Liver (tissue), 3 donors: ENCODE measurements around the gene GRIK2.

Experiments used
- EGR1 ChIP-seq, 2 donors: IDR thresholded peaks; 2 replicates each; pipeline ENCODE4 v1.6.1; 2016 to 2018; ENCODE audit warnings: antibody characterized with exemption in 2 of 2, low read depth in 2 of 2
- GABPA ChIP-seq, 2 donors: IDR thresholded peaks in 1 of 2; conservative IDR thresholded peaks in 1 of 2; 2 replicates each; pipeline ENCODE4 v1.6.1; 2016; ENCODE audit warnings: antibody characterized with exemption in 2 of 2, mild to moderate bottlenecking in 1 of 2, moderate library complexity in 1 of 2
- JUND ChIP-seq, 2 donors: IDR thresholded peaks; 2 replicates each; pipeline ENCODE4 v1.6.1; 2016; ENCODE audit warnings: antibody characterized with exemption in 2 of 2
- RAD21 ChIP-seq, 2 donors: IDR thresholded peaks; 2 replicates each; pipeline ENCODE4 v1.6.1; 2016; ENCODE audit warnings: antibody characterized with exemption in 2 of 2, mild to moderate bottlenecking in 2 of 2
- RXRA ChIP-seq, 2 donors: IDR thresholded peaks; 2 replicates each; pipeline ENCODE4 v1.6.1; 2017 to 2018; ENCODE audit warnings: antibody characterized with exemption in 2 of 2, mild to moderate bottlenecking in 1 of 2
- SP1 ChIP-seq: IDR thresholded peaks from 2 replicates; pipeline ENCODE4 v1.6.1; 2018; ENCODE audit warnings: antibody characterized with exemption, mild to moderate bottlenecking
- TAF1 ChIP-seq: conservative IDR thresholded peaks from 2 replicates; pipeline ENCODE4 v1.6.1; 2016; ENCODE audit warnings: antibody characterized with exemption, mild to moderate bottlenecking
- YY1 ChIP-seq: IDR thresholded peaks from 2 replicates; pipeline ENCODE4 v1.6.1; 2016; ENCODE audit warnings: antibody characterized with exemption, mild to moderate bottlenecking
- TF ChIP-seq, protein P1 (sequence below): fragments of 150-350 bp; IDR thresholded peaks from 2 replicates; pipeline ENCODE4 v1.5.1; 2017; ENCODE audit warnings: improper control_type of control experiment, low read depth, low read length; ENCODE audit not compliant: missing input control
- TF ChIP-seq, protein P2 (sequence below): IDR thresholded peaks from 2 replicates; pipeline ENCODE4 v1.6.1; 2016; ENCODE audit warnings: antibody characterized with exemption, mild to moderate bottlenecking
- TF ChIP-seq, protein P3 (sequence below): IDR thresholded peaks from 2 replicates; pipeline ENCODE4 v1.6.1; 2016; ENCODE audit warnings: antibody characterized with exemption
- donor health status: healthy.
- donor health status: healthy.

DNA sequence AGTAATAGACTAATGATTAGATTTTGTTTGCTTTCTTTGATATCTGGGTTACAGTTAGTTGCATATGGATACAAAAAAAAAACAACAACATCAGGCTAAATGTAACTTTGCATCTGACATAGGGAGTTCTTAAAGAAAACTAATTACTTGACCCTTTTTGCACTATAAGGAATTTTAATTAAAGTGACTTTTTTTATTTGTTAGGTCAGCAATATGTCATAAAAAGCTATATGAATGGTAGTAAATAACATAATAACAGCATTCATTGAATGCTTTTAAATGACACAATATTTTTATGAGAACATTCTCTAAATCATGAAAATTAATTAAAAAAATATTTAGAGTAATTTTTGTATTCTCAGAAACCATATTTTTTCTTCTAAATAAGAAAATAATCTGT is 183.6 kb downstream of the GRIK2 start:
- TF ChIP-seq RXRA (IDR thresholded peaks at IDR 0.05), result no peak
- no peak for TF ChIP-seq JUND (IDR thresholded peaks at IDR 0.05)
- TF ChIP-seq, protein P1, sequence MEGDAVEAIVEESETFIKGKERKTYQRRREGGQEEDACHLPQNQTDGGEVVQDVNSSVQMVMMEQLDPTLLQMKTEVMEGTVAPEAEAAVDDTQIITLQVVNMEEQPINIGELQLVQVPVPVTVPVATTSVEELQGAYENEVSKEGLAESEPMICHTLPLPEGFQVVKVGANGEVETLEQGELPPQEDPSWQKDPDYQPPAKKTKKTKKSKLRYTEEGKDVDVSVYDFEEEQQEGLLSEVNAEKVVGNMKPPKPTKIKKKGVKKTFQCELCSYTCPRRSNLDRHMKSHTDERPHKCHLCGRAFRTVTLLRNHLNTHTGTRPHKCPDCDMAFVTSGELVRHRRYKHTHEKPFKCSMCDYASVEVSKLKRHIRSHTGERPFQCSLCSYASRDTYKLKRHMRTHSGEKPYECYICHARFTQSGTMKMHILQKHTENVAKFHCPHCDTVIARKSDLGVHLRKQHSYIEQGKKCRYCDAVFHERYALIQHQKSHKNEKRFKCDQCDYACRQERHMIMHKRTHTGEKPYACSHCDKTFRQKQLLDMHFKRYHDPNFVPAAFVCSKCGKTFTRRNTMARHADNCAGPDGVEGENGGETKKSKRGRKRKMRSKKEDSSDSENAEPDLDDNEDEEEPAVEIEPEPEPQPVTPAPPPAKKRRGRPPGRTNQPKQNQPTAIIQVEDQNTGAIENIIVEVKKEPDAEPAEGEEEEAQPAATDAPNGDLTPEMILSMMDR, result no peak
- no peak for TF ChIP-seq SP1
- TF ChIP-seq RAD21 (IDR thresholded peaks at IDR 0.05), result no peak
- TF ChIP-seq, protein P2, sequence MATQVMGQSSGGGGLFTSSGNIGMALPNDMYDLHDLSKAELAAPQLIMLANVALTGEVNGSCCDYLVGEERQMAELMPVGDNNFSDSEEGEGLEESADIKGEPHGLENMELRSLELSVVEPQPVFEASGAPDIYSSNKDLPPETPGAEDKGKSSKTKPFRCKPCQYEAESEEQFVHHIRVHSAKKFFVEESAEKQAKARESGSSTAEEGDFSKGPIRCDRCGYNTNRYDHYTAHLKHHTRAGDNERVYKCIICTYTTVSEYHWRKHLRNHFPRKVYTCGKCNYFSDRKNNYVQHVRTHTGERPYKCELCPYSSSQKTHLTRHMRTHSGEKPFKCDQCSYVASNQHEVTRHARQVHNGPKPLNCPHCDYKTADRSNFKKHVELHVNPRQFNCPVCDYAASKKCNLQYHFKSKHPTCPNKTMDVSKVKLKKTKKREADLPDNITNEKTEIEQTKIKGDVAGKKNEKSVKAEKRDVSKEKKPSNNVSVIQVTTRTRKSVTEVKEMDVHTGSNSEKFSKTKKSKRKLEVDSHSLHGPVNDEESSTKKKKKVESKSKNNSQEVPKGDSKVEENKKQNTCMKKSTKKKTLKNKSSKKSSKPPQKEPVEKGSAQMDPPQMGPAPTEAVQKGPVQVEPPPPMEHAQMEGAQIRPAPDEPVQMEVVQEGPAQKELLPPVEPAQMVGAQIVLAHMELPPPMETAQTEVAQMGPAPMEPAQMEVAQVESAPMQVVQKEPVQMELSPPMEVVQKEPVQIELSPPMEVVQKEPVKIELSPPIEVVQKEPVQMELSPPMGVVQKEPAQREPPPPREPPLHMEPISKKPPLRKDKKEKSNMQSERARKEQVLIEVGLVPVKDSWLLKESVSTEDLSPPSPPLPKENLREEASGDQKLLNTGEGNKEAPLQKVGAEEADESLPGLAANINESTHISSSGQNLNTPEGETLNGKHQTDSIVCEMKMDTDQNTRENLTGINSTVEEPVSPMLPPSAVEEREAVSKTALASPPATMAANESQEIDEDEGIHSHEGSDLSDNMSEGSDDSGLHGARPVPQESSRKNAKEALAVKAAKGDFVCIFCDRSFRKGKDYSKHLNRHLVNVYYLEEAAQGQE, result no peak
- no peak for TF ChIP-seq TAF1
- TF ChIP-seq, protein P3, sequence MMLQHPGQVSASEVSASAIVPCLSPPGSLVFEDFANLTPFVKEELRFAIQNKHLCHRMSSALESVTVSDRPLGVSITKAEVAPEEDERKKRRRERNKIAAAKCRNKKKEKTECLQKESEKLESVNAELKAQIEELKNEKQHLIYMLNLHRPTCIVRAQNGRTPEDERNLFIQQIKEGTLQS, result no peak
- TF ChIP-seq GABPA (IDR thresholded peaks at IDR 0.05 in 1 of 2, conservative IDR thresholded peaks at IDR 0.05 in 1 of 2), result no peak
- no peak for TF ChIP-seq YY1
- TF ChIP-seq EGR1 (IDR thresholded peaks at IDR 0.05; ENCODE audit: low read depth in 2 of 2), result no peak
